Astrocyte (in vitro differentiated cells and primary cell): ENCODE measurements around the gene DDX17.

Source experiments
- EZH2 ChIP-seq: IDR thresholded peaks from 2 replicates; pipeline ENCODE4 v1.6.1; 2012; ENCODE audit warnings: mild to moderate bottlenecking, low read length, inconsistent platforms; ENCODE audit not compliant: insufficient read depth
- TF ChIP-seq, protein P1 (sequence below): IDR thresholded peaks from 2 replicates; pipeline ENCODE4 v1.5.1; 2011; ENCODE audit warnings: low read depth, mild to moderate bottlenecking, inconsistent platforms, low read length, moderate library complexity; ENCODE audit not compliant: insufficient read depth

DNA sequence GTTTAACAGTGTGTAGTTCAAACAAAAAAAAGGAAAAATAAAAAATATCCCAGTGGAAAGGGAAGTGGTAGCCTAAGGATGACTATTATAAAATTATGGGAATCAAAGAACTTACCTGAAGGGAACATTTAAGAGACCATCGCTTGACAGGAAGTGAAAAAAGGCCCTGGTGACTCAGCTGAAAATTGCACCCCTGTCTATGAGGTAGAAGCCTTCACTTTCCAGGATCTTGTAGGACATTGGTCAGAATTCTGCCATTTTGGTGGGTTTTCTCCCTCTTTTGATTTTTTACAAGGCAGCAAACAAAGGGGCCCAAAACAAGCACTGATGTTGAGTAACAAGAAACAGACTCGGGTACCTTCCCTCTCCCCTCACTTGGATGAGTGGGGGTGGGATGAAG, 15.6 kb downstream of the DDX17 start:
- TF ChIP-seq, protein P1, sequence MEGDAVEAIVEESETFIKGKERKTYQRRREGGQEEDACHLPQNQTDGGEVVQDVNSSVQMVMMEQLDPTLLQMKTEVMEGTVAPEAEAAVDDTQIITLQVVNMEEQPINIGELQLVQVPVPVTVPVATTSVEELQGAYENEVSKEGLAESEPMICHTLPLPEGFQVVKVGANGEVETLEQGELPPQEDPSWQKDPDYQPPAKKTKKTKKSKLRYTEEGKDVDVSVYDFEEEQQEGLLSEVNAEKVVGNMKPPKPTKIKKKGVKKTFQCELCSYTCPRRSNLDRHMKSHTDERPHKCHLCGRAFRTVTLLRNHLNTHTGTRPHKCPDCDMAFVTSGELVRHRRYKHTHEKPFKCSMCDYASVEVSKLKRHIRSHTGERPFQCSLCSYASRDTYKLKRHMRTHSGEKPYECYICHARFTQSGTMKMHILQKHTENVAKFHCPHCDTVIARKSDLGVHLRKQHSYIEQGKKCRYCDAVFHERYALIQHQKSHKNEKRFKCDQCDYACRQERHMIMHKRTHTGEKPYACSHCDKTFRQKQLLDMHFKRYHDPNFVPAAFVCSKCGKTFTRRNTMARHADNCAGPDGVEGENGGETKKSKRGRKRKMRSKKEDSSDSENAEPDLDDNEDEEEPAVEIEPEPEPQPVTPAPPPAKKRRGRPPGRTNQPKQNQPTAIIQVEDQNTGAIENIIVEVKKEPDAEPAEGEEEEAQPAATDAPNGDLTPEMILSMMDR = no peak
- TF ChIP-seq EZH2 = no peak
